CD4-positive, alpha-beta T cell (primary cell): Measurements from ENCODE around the gene RFWD3. TPM values are rescaled to one million over a fixed set of nuclear protein-coding genes. Genes with fewer than 3 reads are reported as not detected.

ENCODE experiments used
- ATAC-seq: fragments of 200-7000 bp; cut with Tn5 transposase; one replicate; pipeline ENCODE4 v1.10.0; 2022; ENCODE audit warnings: mild to moderate bottlenecking; ENCODE audit not compliant: poor library complexity
- CTCF ChIA-PET: fragments of 350-600 bp; sonication (Branson Sonifier 250); formaldehyde crosslinking; loops from one replicate; lab custom pipeline; 2021; ENCODE audit warnings: antibody characterized with exemption, inconsistent platforms; lab: Charles Lee
- POLR2A ChIA-PET: fragments of 350-600 bp; sonication (Branson Sonifier 250); formaldehyde crosslinking; loops from one replicate; lab custom pipeline; 2021; ENCODE audit warnings: antibody characterized with exemption, inconsistent platforms; lab: Charles Lee
- DNase-seq, 14 experiments: peaks; one replicate each; pipeline ENCODE4 v3.0.0-alpha.2; 2013 to 2020; ENCODE audit warnings: mixed read lengths in 2 of 14
- H3K27ac ChIP-seq, 2 donors: one replicate each; pipeline versions ENCODE4 v1.5.1 to v1.7.0; 2013; ENCODE audit warnings: low read length in 2 of 2, low read depth in 1 of 2, mild to moderate bottlenecking in 1 of 2
- H3K27me3 ChIP-seq, 2 experiments: 1 replicate in 1 of 2; 2 replicates in 1 of 2; pipeline versions ENCODE4 v1.6.1 to v1.7.0; 2013; ENCODE audit warnings: low read length in 2 of 2, control low read depth in 1 of 2, mild to moderate bottlenecking in 1 of 2, moderate library complexity in 1 of 2; ENCODE audit not compliant: insufficient read depth in 2 of 2, control insufficient read depth in 1 of 2
- H3K36me3 ChIP-seq: one replicate; pipeline ENCODE4 v1.6.1; 2013; ENCODE audit warnings: low read length, control low read depth; ENCODE audit not compliant: insufficient read depth
- H3K4me1 ChIP-seq: one replicate; pipeline ENCODE4 v1.6.1; 2013; ENCODE audit warnings: low read length, control low read depth; ENCODE audit not compliant: insufficient read depth
- H3K4me3 ChIP-seq: one replicate; pipeline ENCODE4 v1.5.1; 2013; ENCODE audit warnings: mild to moderate bottlenecking, low read length, moderate library complexity
- H3K9me3 ChIP-seq, 2 experiments: 1 replicate in 1 of 2; 2 replicates in 1 of 2; pipeline versions ENCODE4 v1.6.1 to v1.7.0; 2013; ENCODE audit warnings: low read length in 2 of 2, mild to moderate bottlenecking in 2 of 2, control low read depth in 1 of 2, moderate library complexity in 1 of 2; ENCODE audit not compliant: control insufficient read depth in 1 of 2, insufficient read depth in 1 of 2
- H3K27ac Mint-ChIP-seq: one replicate; pipeline ENCODE4 v1.8.0; 2020; ENCODE audit warnings: mixed read lengths
- H3K27me3 Mint-ChIP-seq: one replicate; pipeline ENCODE4 v1.8.0; 2021; ENCODE audit warnings: mixed read lengths
- H3K36me3 Mint-ChIP-seq: one replicate; pipeline ENCODE4 v1.8.0; 2021; ENCODE audit warnings: low read depth, mixed read lengths
- H3K4me1 Mint-ChIP-seq: one replicate; pipeline ENCODE4 v1.8.0; 2021; ENCODE audit warnings: low read depth, mixed read lengths
- H3K4me3 Mint-ChIP-seq: one replicate; pipeline ENCODE4 v1.8.0; 2020; ENCODE audit warnings: mild to moderate bottlenecking, mixed read lengths
- H3K9me3 Mint-ChIP-seq: one replicate; pipeline ENCODE4 v1.8.0; 2020; ENCODE audit warnings: mixed read lengths
- intact Hi-C, 2 experiments: fragments of 100-400 bp; cut with DNase I in 1 of 2; cut with micrococcal nuclease in 1 of 2; formaldehyde crosslinking; loops; one replicate each; pipeline versions ENCODE4 v1.15.1 to v1.9.0; 2023 to 2025; cut with DNase I, micrococcal nuclease
- total RNA-seq, 174 experiments: library from RNA in 2 of 174; stranded (reverse) in 2 of 174; gene quantifications; one replicate each; pipeline ENCODE4 v1.2.3 and lab custom pipeline; 2021 to 2026
- TF ChIP-seq, protein P1 (sequence below): fragments of 200-600 bp; IDR thresholded peaks from one replicate; pipeline ENCODE4 v1.8.0; 2022; ENCODE audit warnings: antibody characterized with exemption, mild to moderate bottlenecking

Gene RFWD3
- total RNA-seq, 2 experiments from 2014 or later, result 44.9 to 47.0 TPM

- Mint-ChIP-seq H3K27me3 (no peaks in the 10 kb centered on the region), H3K9me3 (no peaks in the 10 kb centered on the region), H3K27ac (peak overlapping the region; percentile 68), H3K4me1 (peaks cover 86% of the 10 kb centered on the region), H3K4me3 (peak overlapping the region; percentile 34), H3K36me3 (peaks cover 34% of the 10 kb centered on the region)
- no peak for ATAC-seq
- Histone ChIP-seq H3K4me1 (peaks cover 41% of the 10 kb centered on the region), H3K27ac (no peak overlapping the region), H3K27me3 (no peaks in the 10 kb centered on the region), H3K36me3 (peaks cover 4% of the 10 kb centered on the region), H3K4me3 (no peak overlapping the region), H3K9me3 (no peaks in the 10 kb centered on the region)
- intact Hi-C loops, result no loop called here
- no peak for DNase-seq
- TF ChIP-seq, protein P1, sequence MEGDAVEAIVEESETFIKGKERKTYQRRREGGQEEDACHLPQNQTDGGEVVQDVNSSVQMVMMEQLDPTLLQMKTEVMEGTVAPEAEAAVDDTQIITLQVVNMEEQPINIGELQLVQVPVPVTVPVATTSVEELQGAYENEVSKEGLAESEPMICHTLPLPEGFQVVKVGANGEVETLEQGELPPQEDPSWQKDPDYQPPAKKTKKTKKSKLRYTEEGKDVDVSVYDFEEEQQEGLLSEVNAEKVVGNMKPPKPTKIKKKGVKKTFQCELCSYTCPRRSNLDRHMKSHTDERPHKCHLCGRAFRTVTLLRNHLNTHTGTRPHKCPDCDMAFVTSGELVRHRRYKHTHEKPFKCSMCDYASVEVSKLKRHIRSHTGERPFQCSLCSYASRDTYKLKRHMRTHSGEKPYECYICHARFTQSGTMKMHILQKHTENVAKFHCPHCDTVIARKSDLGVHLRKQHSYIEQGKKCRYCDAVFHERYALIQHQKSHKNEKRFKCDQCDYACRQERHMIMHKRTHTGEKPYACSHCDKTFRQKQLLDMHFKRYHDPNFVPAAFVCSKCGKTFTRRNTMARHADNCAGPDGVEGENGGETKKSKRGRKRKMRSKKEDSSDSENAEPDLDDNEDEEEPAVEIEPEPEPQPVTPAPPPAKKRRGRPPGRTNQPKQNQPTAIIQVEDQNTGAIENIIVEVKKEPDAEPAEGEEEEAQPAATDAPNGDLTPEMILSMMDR, result no peak
- ChIA-PET POLR2A (interaction anchor here (1.4 to 1.6 kb wide), 3 partner anchors 22 to 28 kb away, joined by 4 to 8 read pairs (median 4); partner anchors contain the start of gene GLG1), CTCF (interaction anchor here (1.2 to 1.8 kb wide), 2 partner anchors 12 to 29 kb away, joined by 3 to 9 read pairs; partner anchors contain the start of gene GLG1)
These were observed 87.8 kb downstream of the RFWD3 start for GRCh38 chr16:74578838-74579237.

- H3K4me3 Mint-ChIP-seq, result peak overlapping the region; percentile 9
- CTCF ChIA-PET, result interaction anchor here (1.2 to 1.8 kb wide), 2 partner anchors 11 to 29 kb away, joined by 3 to 9 read pairs; partner anchors contain the start of gene GLG1
- H3K4me1 Mint-ChIP-seq, result peaks cover 84% of the 10 kb centered on the region
- DNase-seq (no peak), ATAC-seq (no peak)
- intact Hi-C loops, result no loop called here
- H3K36me3 Mint-ChIP-seq, result peaks cover 31% of the 10 kb centered on the region
- no peaks in the 10 kb centered on the region for H3K9me3 ChIP-seq
- TF ChIP-seq, protein P1, result no peak
- H3K9me3 Mint-ChIP-seq, result no peaks in the 10 kb centered on the region
- peaks cover 43% of the 10 kb centered on the region for H3K4me1 ChIP-seq
- H3K4me3 ChIP-seq, result no peak overlapping the region
- H3K27me3 Mint-ChIP-seq, result no peaks in the 10 kb centered on the region
- H3K36me3 ChIP-seq, result peaks cover 3% of the 10 kb centered on the region
- H3K27me3 ChIP-seq, result no peaks in the 10 kb centered on the region
- peak overlapping the region; percentile 68 for H3K27ac Mint-ChIP-seq
- no peak overlapping the region for H3K27ac ChIP-seq
- POLR2A ChIA-PET, result interaction anchor here (1.4 to 1.6 kb wide), 3 partner anchors 22 to 28 kb away, joined by 4 to 8 read pairs (median 4); partner anchors contain the start of gene GLG1
These were observed 88.2 kb downstream of the RFWD3 start for GRCh38 chr16:74578433-74578832.

- ChIA-PET POLR2A (interaction anchor here (1.4 to 1.9 kb wide), 3 partner anchors 9 to 29 kb away, joined by 4 to 8 read pairs (median 5); partner anchors contain the start of gene GLG1), CTCF (interaction anchor here (0.6 to 1.8 kb wide), 2 partner anchors 30 to 83 kb away, joined by 3 to 9 read pairs; partner anchors contain the start of gene GLG1)
- intact Hi-C loops, result no loop called here
- Mint-ChIP-seq H3K36me3 (peaks cover 30% of the 10 kb centered on the region), H3K27me3 (no peaks in the 10 kb centered on the region), H3K4me1 (peaks cover 83% of the 10 kb centered on the region), H3K27ac (peak overlapping the region; percentile 68), H3K4me3 (peak overlapping the region; percentile 9), H3K9me3 (no peaks in the 10 kb centered on the region)
- H3K36me3 ChIP-seq, result peaks cover 3% of the 10 kb centered on the region
- TF ChIP-seq, protein P1, result no peak
- H3K27ac ChIP-seq, result no peak overlapping the region
- no peak overlapping the region for H3K4me3 ChIP-seq
- no peaks in the 10 kb centered on the region for H3K9me3 ChIP-seq
- no peak for DNase-seq
- no peaks in the 10 kb centered on the region for H3K27me3 ChIP-seq
- peak; percentile 24 for ATAC-seq
- H3K4me1 ChIP-seq, result peaks cover 39% of the 10 kb centered on the region
These were observed 88.8 kb downstream of the RFWD3 start for GRCh38 chr16:74577882-74578366.
